ENCODE data around the gene ARHGEF28. TPM values are rescaled to one million over a fixed set of nuclear protein-coding genes. Genes with fewer than 3 reads are reported as not detected.

The ARHGEF28 gene
- total RNA-seq, 4 donors from 2014 or later = 9.8 to 18.7 (median 18.6) TPM

GRCh38 chr5:73902327-73903051, 276.5 kb downstream of the ARHGEF28 start:
- TF ChIP-seq, protein P1, sequence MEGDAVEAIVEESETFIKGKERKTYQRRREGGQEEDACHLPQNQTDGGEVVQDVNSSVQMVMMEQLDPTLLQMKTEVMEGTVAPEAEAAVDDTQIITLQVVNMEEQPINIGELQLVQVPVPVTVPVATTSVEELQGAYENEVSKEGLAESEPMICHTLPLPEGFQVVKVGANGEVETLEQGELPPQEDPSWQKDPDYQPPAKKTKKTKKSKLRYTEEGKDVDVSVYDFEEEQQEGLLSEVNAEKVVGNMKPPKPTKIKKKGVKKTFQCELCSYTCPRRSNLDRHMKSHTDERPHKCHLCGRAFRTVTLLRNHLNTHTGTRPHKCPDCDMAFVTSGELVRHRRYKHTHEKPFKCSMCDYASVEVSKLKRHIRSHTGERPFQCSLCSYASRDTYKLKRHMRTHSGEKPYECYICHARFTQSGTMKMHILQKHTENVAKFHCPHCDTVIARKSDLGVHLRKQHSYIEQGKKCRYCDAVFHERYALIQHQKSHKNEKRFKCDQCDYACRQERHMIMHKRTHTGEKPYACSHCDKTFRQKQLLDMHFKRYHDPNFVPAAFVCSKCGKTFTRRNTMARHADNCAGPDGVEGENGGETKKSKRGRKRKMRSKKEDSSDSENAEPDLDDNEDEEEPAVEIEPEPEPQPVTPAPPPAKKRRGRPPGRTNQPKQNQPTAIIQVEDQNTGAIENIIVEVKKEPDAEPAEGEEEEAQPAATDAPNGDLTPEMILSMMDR (IDR thresholded peaks at IDR 0.05) = peak; percentile 86 to 93 (median 90)
- no peak for TF ChIP-seq POLR2AphosphoS5 (IDR thresholded peaks at IDR 0.05)
- no peak for DNase-seq
- Histone ChIP-seq H3K27me3 (no peaks in the 10 kb centered on the region), H3K36me3 (no peaks in the 10 kb centered on the region), H3K4me3 (no peak overlapping the region), H3K4me1 (peaks cover 0 to 16% (median 3%) of the 10 kb centered on the region in 4 donors), H3K9me3 (no peaks in the 10 kb centered on the region), H3K27ac (no peak overlapping the region)
- 33 to 34% methylated on average over 5 to 10 of the region's 10 CpGs for WGBS, 2 donors (ENCODE audit: low coverage in 1 of 2)
- in situ Hi-C loops (cut with MboI; ENCODE audit: low pct_ligation_motif_present in 1 of 4, low pct_unique_long_range_greater_than_20kb in 1 of 4, low sequenced_read_pairs in 3 of 4) (loop anchor here in 2 of 4 donors (5.0 kb wide), 1 partner anchor 745 kb away; no protein-coding TSS in a partner anchor), intact Hi-C loops (cut with DNase I; ENCODE audit: low total_unique reads) (loop anchor here (2.0 kb wide), 1 partner anchor 746 kb away; no protein-coding TSS in a partner anchor)

GRCh38 chr5:73903169-73903568, 277.2 kb downstream of the ARHGEF28 start:
- in situ Hi-C loops (cut with MboI; ENCODE audit: low pct_ligation_motif_present in 1 of 4, low pct_unique_long_range_greater_than_20kb in 1 of 4, low sequenced_read_pairs in 3 of 4) = loop anchor here in 2 of 4 donors (5.0 kb wide), 1 partner anchor 744 kb away; no protein-coding TSS in a partner anchor
- no peak overlapping the region for H3K27ac ChIP-seq

DNA sequence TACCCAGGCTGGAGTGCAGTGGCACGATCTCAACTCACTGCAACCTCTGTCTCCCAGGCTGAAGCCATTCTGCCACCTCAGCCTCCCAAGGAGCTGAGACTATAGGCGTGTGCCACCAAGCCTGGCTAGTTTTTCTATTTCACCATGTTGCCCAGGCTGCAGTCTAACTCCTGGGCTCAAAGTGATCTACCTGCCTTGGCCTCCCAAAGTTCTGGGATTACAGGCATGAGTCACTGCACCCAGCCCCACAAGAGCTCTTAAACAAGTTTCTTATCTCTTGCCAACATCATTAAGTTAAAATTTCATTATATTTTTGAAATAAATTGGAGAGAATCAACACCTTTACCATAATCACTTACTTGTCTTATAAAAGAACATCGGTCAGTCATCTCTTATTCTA, 280.3 kb downstream of the ARHGEF28 start:
- H3K4me3 ChIP-seq = no peak overlapping the region
- H3K36me3 ChIP-seq = peaks cover 0 to 6% (median 0%) of the 10 kb centered on the region in 4 donors
- no peaks in the 10 kb centered on the region for H3K27me3 ChIP-seq
- TF ChIP-seq POLR2A (IDR thresholded peaks at IDR 0.05) (no peak), POLR2AphosphoS5 (IDR thresholded peaks at IDR 0.05) (no peak), EP300 (IDR thresholded peaks at IDR 0.05; ENCODE audit: low read depth) (no peak)
- TF ChIP-seq, protein P1 (IDR thresholded peaks at IDR 0.05) = no peak
- no peak overlapping the region for H3K27ac ChIP-seq
- H3K4me1 ChIP-seq = peaks cover 0 to 11% (median 3%) of the 10 kb centered on the region in 4 donors
- in situ Hi-C loops (cut with MboI; ENCODE audit: low pct_ligation_motif_present in 1 of 4, low pct_unique_long_range_greater_than_20kb in 1 of 4, low sequenced_read_pairs in 3 of 4) = loop anchor here in 1 of 4 donors (5.0 kb wide), 1 partner anchor 741 kb away; no protein-coding TSS in a partner anchor
- 40 to 99% methylated on average over 1 to 3 of the region's 3 CpGs for WGBS, 2 donors (ENCODE audit: low coverage in 1 of 2)
- no peak for DNase-seq
- H3K9me3 ChIP-seq = no peaks in the 10 kb centered on the region
- intact Hi-C loops (cut with DNase I; ENCODE audit: low total_unique reads) = no loop called here

More at GRCh38 chr5:73903169-73903568, 277.2 kb downstream of the ARHGEF28 start:
- no peaks in the 10 kb centered on the region for H3K9me3 ChIP-seq
- H3K27me3 ChIP-seq = no peaks in the 10 kb centered on the region
- DNase-seq = no peak
- WGBS, 2 donors (ENCODE audit: low coverage in 1 of 2) = 90 to 98% methylated on average over 9 of the region's 9 CpGs
- H3K4me3 ChIP-seq = no peak overlapping the region
- peaks cover 0 to 16% (median 3%) of the 10 kb centered on the region in 4 donors for H3K4me1 ChIP-seq
- intact Hi-C loops (cut with DNase I; ENCODE audit: low total_unique reads) = loop anchor here (2.0 kb wide), 1 partner anchor 746 kb away; no protein-coding TSS in a partner anchor
- TF ChIP-seq EP300 (IDR thresholded peaks at IDR 0.05; ENCODE audit: low read depth) (no peak), POLR2A (IDR thresholded peaks at IDR 0.05) (no peak), POLR2AphosphoS5 (IDR thresholded peaks at IDR 0.05) (no peak)
- TF ChIP-seq, protein P1 (IDR thresholded peaks at IDR 0.05) = no peak
- no peaks in the 10 kb centered on the region for H3K36me3 ChIP-seq

GRCh38 chr5:73907164-73907563, 281.2 kb downstream of the ARHGEF28 start:
- no peak for DNase-seq
- Histone ChIP-seq H3K27me3 (no peaks in the 10 kb centered on the region), H3K36me3 (peaks cover 0 to 6% (median 0%) of the 10 kb centered on the region in 4 donors), H3K4me1 (peaks cover 0 to 2% (median under 1%) of the 10 kb centered on the region in 4 donors), H3K4me3 (no peak overlapping the region), H3K27ac (no peak overlapping the region), H3K9me3 (no peaks in the 10 kb centered on the region)
- 99% methylated on average over 3 of the region's 3 CpGs; no CpG with 5 or more reads in 1 of the 2 donors for WGBS, 2 donors (ENCODE audit: low coverage in 1 of 2)
- in situ Hi-C loops (cut with MboI; ENCODE audit: low pct_ligation_motif_present in 1 of 4, low pct_unique_long_range_greater_than_20kb in 1 of 4, low sequenced_read_pairs in 3 of 4) (loop anchor here in 1 of 4 donors (5.0 kb wide), 1 partner anchor 740 kb away; no protein-coding TSS in a partner anchor), intact Hi-C loops (cut with DNase I; ENCODE audit: low total_unique reads) (no loop called here)
- TF ChIP-seq POLR2A (IDR thresholded peaks at IDR 0.05) (no peak), EP300 (IDR thresholded peaks at IDR 0.05; ENCODE audit: low read depth) (no peak), POLR2AphosphoS5 (IDR thresholded peaks at IDR 0.05) (no peak)
- TF ChIP-seq, protein P1 (IDR thresholded peaks at IDR 0.05) = no peak
